HUES6 (cell line): ENCODE data around the gene SLC9A9.
"Not testable (repeated sequence)": the region's sequence is repeated elsewhere in the genome, so short reads cannot be mapped to it uniquely, and the experiment has no call there.

ENCODE experiments used
- H3K27ac ChIP-seq: 2 replicates; pipeline ENCODE4 v1.7.0; 2013; ENCODE audit warnings: low read depth, mild to moderate bottlenecking, low read length, inconsistent platforms
- H3K27me3 ChIP-seq: 2 replicates; pipeline ENCODE4 v1.6.1; 2013; ENCODE audit warnings: low read length; ENCODE audit not compliant: control insufficient read depth, insufficient read depth
- H3K36me3 ChIP-seq: 2 replicates; pipeline ENCODE4 v1.6.1; 2013; ENCODE audit warnings: low read length; ENCODE audit not compliant: control insufficient read depth, insufficient read depth
- H3K4me1 ChIP-seq: 2 replicates; pipeline ENCODE4 v1.6.1; 2013; ENCODE audit warnings: low read length; ENCODE audit not compliant: control insufficient read depth, insufficient read depth
- H3K4me3 ChIP-seq: 2 replicates; pipeline ENCODE4 v1.5.1; 2013; ENCODE audit warnings: low read depth, low read length
- H3K9ac ChIP-seq: one replicate; pipeline ENCODE4 v1.6.1; 2013; ENCODE audit warnings: mild to moderate bottlenecking, low read length
- H3K9me3 ChIP-seq: 2 replicates; pipeline ENCODE4 v1.6.1; 2013; ENCODE audit warnings: low read depth, low read length; ENCODE audit not compliant: control insufficient read depth, insufficient read depth

Gene SLC9A9

DNA sequence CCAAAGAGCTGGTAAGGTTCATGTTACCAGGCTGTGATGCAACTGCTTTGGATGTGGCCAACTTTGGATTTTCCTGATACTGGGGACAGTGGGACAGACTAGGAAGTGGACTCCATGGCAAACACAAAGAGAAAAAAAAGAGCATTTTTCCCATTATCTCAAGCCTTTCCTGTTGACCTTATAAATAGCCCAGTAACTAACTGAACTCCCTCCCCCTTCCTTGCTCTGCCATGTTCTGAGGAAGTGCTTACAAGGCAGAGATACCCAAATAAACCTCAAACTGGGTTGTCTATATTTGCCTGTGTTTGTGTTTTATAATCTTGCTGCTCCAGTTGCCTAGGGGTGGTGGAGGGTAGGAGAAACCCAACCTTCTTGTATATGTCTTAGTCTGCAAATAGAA lies 27.3 kb upstream of the SLC9A9 start:
- Histone ChIP-seq H3K9me3 (no peaks in the 10 kb centered on the region), H3K4me3 (no peak overlapping the region), H3K27me3 (no peaks in the 10 kb centered on the region), H3K4me1 (no peaks in the 10 kb centered on the region), H3K9ac (no peak overlapping the region), H3K27ac (no peak overlapping the region), H3K36me3 (no peaks in the 10 kb centered on the region)

DNA sequence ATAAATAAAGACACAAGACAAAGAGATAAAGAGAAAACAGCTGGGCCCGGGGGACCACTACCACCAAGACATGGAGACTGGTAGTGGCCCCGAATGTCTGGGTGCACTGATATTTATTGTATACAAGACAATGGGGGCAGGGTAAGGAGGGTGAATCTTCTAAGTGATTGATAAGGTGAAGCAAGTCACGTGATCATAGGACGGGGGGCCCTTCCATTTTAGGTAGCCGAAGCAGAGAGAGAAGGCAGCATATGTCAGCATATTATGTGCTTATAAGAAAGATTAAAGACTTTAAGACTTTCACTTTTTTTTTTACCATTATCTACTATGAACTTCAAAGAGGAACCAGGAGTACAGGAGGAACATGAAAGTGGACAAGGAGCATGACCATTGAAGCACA lies 25.3 kb upstream of the SLC9A9 start:
- peaks cover 13% of the 10 kb centered on the region; the same call in 1 of the 2 replicates for H3K4me1 ChIP-seq
- not testable (repeated sequence) for H3K27ac ChIP-seq, H3K36me3 ChIP-seq, H3K9ac ChIP-seq, H3K27me3 ChIP-seq, H3K9me3 ChIP-seq, H3K4me3 ChIP-seq

DNA sequence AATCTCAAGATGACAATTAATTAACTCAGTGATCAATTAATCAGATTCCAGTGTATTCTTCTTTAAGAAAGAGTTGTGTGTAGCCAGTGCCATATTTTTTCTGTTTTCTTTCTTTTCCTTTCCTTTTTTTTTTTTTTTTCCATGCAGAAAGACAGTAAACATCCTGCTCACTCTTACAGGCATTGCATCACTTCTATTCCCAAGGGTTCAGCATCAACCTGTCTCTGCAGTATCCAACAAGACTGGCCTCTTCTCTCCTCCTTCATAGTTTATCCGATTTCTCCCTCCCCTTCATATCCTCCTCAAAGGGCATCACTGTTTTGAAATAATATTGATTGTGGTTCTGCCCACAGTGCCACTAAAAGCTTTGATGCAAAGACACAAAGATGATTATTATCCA lies 17.0 kb upstream of the SLC9A9 start:
- Histone ChIP-seq H3K4me1 (peaks cover 11% of the 10 kb centered on the region; the same call in 1 of the 2 replicates), H3K9ac (no peak overlapping the region), H3K4me3 (no peak overlapping the region), H3K27ac (no peak overlapping the region), H3K9me3 (no peaks in the 10 kb centered on the region), H3K27me3 (no peaks in the 10 kb centered on the region), H3K36me3 (no peaks in the 10 kb centered on the region)

DNA sequence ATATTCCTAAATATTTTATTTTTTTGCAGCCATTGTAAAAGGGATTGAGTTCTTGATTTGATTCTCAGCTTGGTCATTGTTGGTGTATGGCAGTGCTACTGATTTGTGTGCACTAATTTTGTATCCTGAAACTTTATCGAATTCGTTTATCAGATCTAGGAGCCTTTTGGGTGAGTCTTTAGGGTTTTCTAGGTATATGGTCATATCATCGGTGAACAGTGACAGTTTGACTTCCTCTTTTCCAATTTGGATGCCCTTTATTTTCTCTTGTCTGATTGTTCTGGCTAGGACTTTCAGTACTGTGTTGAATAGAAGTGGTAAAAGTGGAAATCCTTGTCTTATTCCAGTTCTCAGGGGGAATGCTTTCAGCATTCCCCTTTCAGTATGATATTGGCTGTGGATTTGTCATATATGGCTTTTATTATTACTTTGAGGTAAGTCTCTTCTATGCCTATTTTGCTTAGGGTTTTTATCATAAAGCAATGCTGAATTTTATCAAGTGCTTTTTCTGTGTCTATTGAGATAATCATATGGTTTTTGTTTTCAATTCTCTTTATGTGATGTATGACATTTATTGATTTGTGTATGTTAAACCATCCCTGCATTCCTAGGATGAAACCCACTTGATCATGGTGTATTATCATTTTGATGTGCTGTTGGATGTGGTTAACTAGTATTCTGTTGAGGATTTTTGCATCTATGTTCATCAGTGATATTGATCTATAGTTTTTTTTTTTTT lies 11.4 kb upstream of the SLC9A9 start:
- Histone ChIP-seq H3K9me3 (no peaks in the 10 kb centered on the region), H3K27me3 (no peaks in the 10 kb centered on the region), H3K4me3 (no peak overlapping the region), H3K27ac (no peak overlapping the region), H3K9ac (no peak overlapping the region), H3K4me1 (no peaks in the 10 kb centered on the region), H3K36me3 (no peaks in the 10 kb centered on the region)

DNA sequence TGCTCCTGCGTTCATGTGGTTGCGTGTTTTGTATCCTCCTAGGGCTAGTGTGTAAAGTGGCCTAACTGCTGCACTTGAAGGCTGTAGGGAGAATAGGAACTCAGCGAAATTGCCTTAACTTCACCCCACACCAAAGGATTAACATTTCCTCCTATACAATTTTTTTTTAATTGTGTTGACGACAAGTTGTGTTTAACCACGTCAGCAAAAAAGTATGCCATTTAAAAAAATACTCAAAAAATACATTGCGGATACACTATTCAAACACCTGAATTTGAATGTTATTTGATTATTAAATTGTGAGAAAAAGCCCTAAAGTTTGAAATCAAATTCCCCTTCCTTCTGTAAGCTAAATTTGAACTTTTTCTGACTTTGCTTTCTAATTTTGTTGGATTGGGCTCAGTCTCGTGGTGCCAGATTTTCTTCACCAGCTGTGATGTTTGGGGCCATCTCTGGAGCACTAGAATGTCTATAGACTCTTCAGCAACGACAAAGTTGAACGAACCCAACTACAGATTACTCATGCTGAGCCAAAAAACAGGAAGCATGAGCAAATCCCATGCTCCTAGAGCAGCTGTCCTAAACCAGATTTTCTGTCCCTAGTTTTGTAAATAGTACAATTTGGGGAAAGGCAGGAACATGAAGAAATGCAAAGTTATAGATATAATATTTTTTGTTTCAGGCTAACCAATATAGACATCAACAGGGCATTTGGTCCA lies 8.1 kb upstream of the SLC9A9 start:
- H3K9ac ChIP-seq, result no peak overlapping the region
- H3K4me3 ChIP-seq, result no peak overlapping the region
- H3K36me3 ChIP-seq, result no peaks in the 10 kb centered on the region
- no peaks in the 10 kb centered on the region for H3K4me1 ChIP-seq
- H3K27ac ChIP-seq, result no peak overlapping the region
- no peaks in the 10 kb centered on the region for H3K9me3 ChIP-seq
- no peaks in the 10 kb centered on the region for H3K27me3 ChIP-seq

DNA sequence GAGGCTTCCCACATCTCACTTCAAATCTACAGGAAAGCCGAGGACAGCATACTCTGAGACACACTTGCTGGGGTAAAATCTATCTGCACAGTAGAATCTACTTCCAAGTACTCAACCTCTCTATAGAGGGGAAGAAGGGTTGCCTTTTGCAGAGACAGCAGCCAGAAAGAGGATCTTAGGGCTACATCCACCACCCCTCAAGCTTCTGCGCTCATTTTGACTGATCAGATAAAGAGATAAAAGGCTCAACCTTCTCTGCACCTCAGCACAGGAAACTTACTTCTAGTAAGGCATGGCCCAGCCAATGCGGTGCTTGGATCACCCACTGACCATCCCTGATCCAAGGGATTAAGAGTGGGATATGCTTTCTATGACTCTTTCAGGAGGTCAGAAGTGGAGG lies 6.9 kb upstream of the SLC9A9 start:
- Histone ChIP-seq H3K36me3 (no peaks in the 10 kb centered on the region), H3K27me3 (no peaks in the 10 kb centered on the region), H3K4me1 (no peaks in the 10 kb centered on the region), H3K27ac (no peak overlapping the region), H3K9ac (no peak overlapping the region), H3K4me3 (no peak overlapping the region), H3K9me3 (no peaks in the 10 kb centered on the region)

DNA sequence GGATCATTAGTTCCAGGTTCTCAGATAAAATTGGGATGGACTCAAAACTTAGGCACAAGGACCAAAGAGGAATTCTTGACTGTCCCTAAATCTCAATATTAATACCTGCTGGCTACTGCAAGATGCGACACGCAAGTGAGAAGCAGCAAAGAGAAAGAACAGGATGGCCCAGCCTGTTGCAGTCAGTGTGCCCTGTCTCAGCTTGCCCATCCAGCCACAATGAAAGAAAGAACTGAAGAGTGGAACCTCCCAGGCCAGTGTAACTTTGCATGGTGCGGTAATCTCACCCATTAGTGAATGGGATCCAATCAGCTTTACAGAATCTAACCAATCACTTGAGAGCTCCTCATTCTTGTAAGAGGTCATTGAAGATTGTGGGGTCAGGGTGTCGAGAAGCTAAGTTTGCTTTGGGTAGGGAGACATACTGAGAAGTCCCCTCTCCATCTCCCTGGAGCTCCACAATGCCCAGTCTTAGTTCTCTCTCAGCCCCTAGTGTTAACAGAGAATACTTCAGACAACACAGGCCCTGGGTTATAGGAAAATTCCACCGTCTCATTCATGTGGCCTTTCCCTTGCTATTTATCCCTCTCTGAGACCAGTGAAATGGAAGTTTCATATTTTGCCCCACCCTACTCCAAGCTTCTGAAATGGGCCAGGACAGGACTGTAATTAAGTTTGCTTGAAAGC lies 3.2 kb upstream of the SLC9A9 start:
- Histone ChIP-seq H3K9me3 (no peaks in the 10 kb centered on the region), H3K27ac (no peak overlapping the region), H3K4me1 (peaks cover 23% of the 10 kb centered on the region), H3K36me3 (no peaks in the 10 kb centered on the region), H3K27me3 (no peaks in the 10 kb centered on the region), H3K4me3 (no peak overlapping the region), H3K9ac (no peak overlapping the region)

DNA sequence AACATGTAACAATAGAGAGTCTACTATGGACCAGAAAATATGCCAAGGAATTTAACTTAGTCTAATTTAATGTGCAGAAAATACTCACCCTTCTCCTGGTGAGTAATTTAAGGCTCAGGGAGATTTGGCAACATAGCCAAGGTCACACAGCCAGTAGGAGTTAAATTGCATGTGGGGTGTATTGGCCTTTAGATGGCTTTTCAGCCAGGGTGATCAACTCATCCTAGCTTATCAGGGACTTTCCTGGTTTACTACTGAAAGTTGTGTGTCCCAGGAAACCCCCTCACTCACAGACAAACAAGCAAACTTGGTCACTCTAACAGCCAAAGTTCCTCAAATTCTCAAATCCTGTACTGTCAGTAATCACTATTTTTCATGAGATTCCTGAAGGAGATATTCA lies 2.6 kb upstream of the SLC9A9 start:
- Histone ChIP-seq H3K4me1 (peaks cover 23% of the 10 kb centered on the region), H3K27me3 (no peaks in the 10 kb centered on the region), H3K36me3 (no peaks in the 10 kb centered on the region), H3K9me3 (no peaks in the 10 kb centered on the region), H3K27ac (no peak overlapping the region), H3K9ac (no peak overlapping the region), H3K4me3 (no peak overlapping the region)

DNA sequence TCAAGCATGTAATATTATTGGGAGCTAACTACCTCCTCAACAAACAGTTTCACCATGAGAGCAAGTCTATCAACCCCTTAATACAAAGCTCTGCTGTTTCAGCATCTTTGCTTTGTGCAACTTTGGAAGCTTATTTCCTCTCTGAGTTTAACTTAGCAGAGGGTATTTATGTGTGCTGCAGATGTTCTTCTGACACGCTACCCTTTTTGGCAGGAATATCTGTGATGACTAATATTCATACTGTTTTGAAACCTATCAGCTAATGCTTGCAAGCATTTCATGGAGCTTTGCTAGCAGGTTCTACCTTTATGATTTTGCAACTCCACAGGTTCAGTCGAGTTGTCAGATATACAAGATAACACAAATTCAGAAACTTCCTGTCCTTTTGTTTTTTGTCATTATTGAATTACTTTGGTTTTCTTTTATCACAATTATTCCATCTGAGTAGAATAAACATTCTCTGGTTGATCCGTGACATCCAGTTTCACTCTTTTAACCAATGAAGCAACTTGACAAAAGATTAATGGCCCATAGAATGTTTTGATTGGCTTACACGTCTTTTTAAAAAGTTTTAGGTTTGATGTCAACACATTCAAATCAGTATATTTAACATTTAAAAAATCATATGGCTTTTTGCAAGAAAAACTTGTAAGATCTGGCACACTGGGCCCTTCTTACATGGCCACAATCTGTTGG lies 1.7 kb upstream of the SLC9A9 start:
- H3K9ac ChIP-seq, result no peak overlapping the region
- no peaks in the 10 kb centered on the region for H3K36me3 ChIP-seq
- H3K4me1 ChIP-seq, result peaks cover 23% of the 10 kb centered on the region
- no peaks in the 10 kb centered on the region for H3K27me3 ChIP-seq
- no peak overlapping the region for H3K4me3 ChIP-seq
- no peaks in the 10 kb centered on the region for H3K9me3 ChIP-seq
- H3K27ac ChIP-seq, result no peak overlapping the region

DNA sequence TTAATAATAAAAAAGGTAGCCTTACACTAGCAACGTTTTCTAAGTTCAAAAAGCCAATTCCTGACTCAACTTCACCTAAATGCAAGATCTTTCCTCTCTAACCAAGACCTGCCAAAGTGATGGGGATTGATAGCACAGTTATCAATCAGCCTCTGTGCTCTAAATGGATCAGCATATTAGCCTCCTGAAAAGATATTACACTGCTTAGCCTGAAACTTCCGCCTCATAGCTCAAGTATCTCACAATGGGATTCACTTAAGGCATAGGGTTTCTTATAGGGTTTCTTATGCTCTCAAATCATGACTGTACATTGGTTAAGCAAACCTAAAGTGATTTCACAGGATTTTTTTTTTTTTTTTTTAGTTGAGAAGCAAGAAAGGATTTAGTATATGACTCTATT lies 436 bp upstream of the SLC9A9 start:
- H3K4me1 ChIP-seq, result peaks cover 23% of the 10 kb centered on the region
- H3K9me3 ChIP-seq, result no peaks in the 10 kb centered on the region
- no peak overlapping the region; the same call in 1 of the 2 replicates for H3K4me3 ChIP-seq
- no peak overlapping the region for H3K9ac ChIP-seq
- no peaks in the 10 kb centered on the region for H3K36me3 ChIP-seq
- H3K27ac ChIP-seq, result no peak overlapping the region
- no peaks in the 10 kb centered on the region for H3K27me3 ChIP-seq

DNA sequence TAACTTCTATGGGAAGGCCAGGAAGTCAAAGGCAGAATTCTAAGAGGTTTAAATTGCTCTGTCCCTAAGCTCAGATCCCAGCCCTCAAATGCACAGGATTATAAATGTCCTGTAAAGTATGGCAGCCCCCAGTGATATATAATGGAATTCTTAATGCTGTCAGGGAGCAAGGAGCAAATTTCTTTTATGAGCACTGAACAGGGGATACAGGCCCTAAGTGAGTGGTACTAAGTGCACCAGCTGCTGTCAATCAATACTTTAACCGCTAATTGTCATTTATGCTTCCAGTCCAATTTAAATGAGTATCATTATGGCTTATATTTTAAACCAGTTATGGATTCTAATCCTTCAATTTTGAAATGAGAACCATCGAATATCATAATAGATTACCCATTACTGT lies 4.7 kb downstream of the SLC9A9 start:
- Histone ChIP-seq H3K9me3 (no peaks in the 10 kb centered on the region), H3K9ac (no peak overlapping the region), H3K4me1 (peaks cover 37% of the 10 kb centered on the region), H3K27me3 (no peaks in the 10 kb centered on the region), H3K27ac (no peak overlapping the region), H3K4me3 (no peak overlapping the region), H3K36me3 (no peaks in the 10 kb centered on the region)
